ENCODE results near the gene RNASEH2A. TPM values are rescaled to one million over a fixed set of nuclear protein-coding genes. Genes with fewer than 3 reads are reported as not detected.
A peak's percentile ranks its signal among the peaks of the same experiment; 100 is the strongest.

Gene RNASEH2A
- total and polyA plus RNA-seq, 2 of the 4 experiments (the other 2 are of a cell fraction), result 34.9 to 44.6 TPM

DNA sequence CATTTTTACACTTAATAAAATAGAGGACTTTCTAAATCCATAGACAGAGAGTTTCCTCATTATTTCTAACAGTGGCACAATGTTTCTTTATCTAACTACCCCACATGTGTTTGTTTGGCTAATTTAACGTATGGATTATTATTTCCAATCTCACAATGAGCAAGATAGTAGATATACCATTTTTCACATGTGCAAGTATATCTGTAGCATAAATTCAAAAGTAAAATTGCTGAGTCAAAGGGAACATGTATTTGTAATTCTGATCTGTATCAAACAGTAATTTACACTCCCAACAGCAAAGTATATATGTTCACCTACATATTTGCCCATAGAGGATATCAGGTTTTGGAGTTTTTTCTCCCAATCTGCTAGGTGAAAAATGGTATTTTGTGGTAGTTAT is 50.3 kb downstream of the RNASEH2A start (continued):
- TF ChIP-seq, protein P1, sequence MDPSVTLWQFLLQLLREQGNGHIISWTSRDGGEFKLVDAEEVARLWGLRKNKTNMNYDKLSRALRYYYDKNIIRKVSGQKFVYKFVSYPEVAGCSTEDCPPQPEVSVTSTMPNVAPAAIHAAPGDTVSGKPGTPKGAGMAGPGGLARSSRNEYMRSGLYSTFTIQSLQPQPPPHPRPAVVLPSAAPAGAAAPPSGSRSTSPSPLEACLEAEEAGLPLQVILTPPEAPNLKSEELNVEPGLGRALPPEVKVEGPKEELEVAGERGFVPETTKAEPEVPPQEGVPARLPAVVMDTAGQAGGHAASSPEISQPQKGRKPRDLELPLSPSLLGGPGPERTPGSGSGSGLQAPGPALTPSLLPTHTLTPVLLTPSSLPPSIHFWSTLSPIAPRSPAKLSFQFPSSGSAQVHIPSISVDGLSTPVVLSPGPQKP (IDR thresholded peaks at IDR 0.05; ENCODE audit: borderline replicate concordance, low read depth, low read length), result no peak
- TF ChIP-seq MXI1 (IDR thresholded peaks at IDR 0.05; ENCODE audit: borderline replicate concordance, low read depth, low read length), result no peak

DNA sequence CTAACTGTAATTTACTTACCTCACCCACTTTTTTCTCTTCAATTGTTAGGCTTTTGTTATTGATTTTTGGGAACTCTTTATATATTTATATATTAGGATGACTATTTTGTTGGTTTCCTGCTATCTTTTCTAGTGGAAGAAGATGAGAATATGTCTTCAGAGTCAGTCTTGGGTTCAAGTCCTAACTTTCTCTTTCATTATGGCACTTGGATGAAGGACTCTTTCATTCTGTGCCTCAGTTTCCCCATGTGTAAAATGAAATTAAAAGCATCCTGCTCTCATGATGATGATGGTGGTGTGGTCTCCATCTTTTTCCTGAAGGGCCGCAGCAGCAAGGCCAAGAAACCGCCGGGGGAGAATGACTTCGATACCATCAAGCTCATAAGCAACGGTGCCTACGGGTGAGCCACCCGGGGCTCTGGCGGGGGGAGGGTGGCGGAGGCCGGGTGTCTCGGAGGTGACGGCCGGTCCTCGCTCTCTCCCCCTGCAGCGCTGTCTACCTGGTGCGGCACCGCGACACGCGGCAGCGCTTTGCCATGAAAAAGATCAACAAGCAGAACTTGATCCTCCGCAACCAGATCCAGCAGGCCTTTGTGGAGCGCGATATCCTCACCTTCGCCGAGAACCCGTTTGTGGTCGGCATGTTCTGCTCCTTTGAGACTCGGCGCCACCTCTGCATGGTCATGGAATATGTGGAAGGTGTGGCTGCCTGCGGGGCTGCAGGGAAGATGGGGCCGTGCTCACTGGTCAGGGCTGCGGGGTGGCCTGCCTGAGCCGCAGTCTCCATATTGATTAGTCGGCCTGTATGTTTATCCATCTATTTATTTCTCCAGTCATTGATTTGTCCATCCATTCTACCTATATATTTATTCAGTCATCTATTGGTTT is 51.9 kb downstream of the RNASEH2A start:
- H4K20me1 ChIP-seq (ENCODE audit: insufficient read depth, low read length), result no peaks in the 10 kb centered on the region
- H3K9me1 ChIP-seq (ENCODE audit: insufficient read depth, low read length), result no peaks in the 10 kb centered on the region
- WGBS, 2 experiments (ENCODE audit: extremely low coverage in 2 of 2, insufficient read length in 1 of 2), result 97% methylated on average over 27 of the region's 35 CpGs; no CpG with 5 or more reads in 1 of the 2 experiments
- BruUV-seq (replicated peaks), result no TSS peak
- H3K4me1 ChIP-seq (ENCODE audit: control insufficient read depth, insufficient read depth, low read length), result no peaks in the 10 kb centered on the region
- H4K8ac ChIP-seq (ENCODE audit: low read depth in 2 of 2, low read length in 2 of 2), result no peak overlapping the region
- H2AK9ac ChIP-seq (replicated peaks; ENCODE audit: low read depth, low read length, poor library complexity), result peak overlapping the region; percentile 65
- CTCF ChIA-PET, result no interaction called here
- no peak overlapping the region for H4K91ac ChIP-seq (ENCODE audit: insufficient read depth, low read depth, low read length)
- H3K27me3 ChIP-seq (ENCODE audit: control insufficient read depth, insufficient read depth, low read length), result peaks cover 5% of the 10 kb centered on the region
- H2AK5ac ChIP-seq (ENCODE audit: low read depth, low read length), result no peak overlapping the region
- no peak overlapping the region for H2BK15ac ChIP-seq (ENCODE audit: low read depth, low read length)
- H2BK120ac ChIP-seq (ENCODE audit: low read depth, low read length), result no peak overlapping the region
- no peaks in the 10 kb centered on the region for H3K79me1 ChIP-seq (ENCODE audit: low read depth in 1 of 2, low read length in 2 of 2)
- TF ChIP-seq RAD21 (IDR thresholded peaks at IDR 0.05; ENCODE audit: low read length), result no peak
- intact Hi-C loops (cut with micrococcal nuclease), result no loop called here
- no peak overlapping the region for H4K5ac ChIP-seq (ENCODE audit: low read depth, low read length)
- no peak overlapping the region for H3K23ac ChIP-seq (ENCODE audit: low read depth, low read length)
- no peak overlapping the region for H3K4me3 ChIP-seq (ENCODE audit: insufficient read depth, low read depth, low read length)
- H2AFZ ChIP-seq (replicated peaks; ENCODE audit: low read length, poor library complexity), result no peak overlapping the region
- POLR2A ChIA-PET (ENCODE audit: unreplicated experiment), result interaction anchor here (0.6 kb wide), 1 partner anchor 12 kb away, joined by 5 read pairs; no protein-coding TSS in a partner anchor
- no peak for ATAC-seq (ENCODE audit: low read depth)
- DNase-seq, result no peak
- no peaks in the 10 kb centered on the region for H3K9me3 ChIP-seq (ENCODE audit: control insufficient read depth, insufficient read depth, low read length)
- H2BK20ac ChIP-seq (ENCODE audit: low read depth, low read length), result no peak overlapping the region
- no peak overlapping the region for H2BK5ac ChIP-seq (ENCODE audit: low read depth, low read length, poor library complexity, severe bottlenecking)
- H3K36me3 ChIP-seq (ENCODE audit: control insufficient read depth, insufficient read depth, low read length), result no peaks in the 10 kb centered on the region
- no peak overlapping the region for H3K56ac ChIP-seq (ENCODE audit: extremely low read depth, insufficient read depth, low read length)
- H3K4me2 ChIP-seq (ENCODE audit: low read depth, low read length), result no peak overlapping the region
- H3K27ac ChIP-seq (ENCODE audit: insufficient read depth, low read length), result no peak overlapping the region
- H3K4ac ChIP-seq (ENCODE audit: low read depth, low read length), result no peak overlapping the region
- H3K9ac ChIP-seq (ENCODE audit: low read depth, low read length), result no peak overlapping the region
- in situ Hi-C loops (cut with MboI; ENCODE audit: low sequenced_read_pairs), result no loop called here
- dilution Hi-C loops (cut with HindIII; ENCODE audit: low sequenced_read_pairs, unreplicated experiment), result no loop called here
- no peak overlapping the region for H3K18ac ChIP-seq (ENCODE audit: low read depth, low read length)
- H3K14ac ChIP-seq (replicated peaks; ENCODE audit: low read depth, low read length), result no peak overlapping the region
